Effector CD8-positive, alpha-beta T cell (primary cell): ENCODE results near the gene HDGFL2.

Experiments
- DNase-seq: peaks from one replicate; lab custom pipeline; 2025; lab: John Stamatoyannopoulos, UW

HDGFL2 gene

GRCh38 chr19:4471403-4472173 is 509 bp upstream of the HDGFL2 start:
- peak; percentile 93 for DNase-seq

GRCh38 chr19:4473011-4473762 is 1.1 kb downstream of the HDGFL2 start:
- no peak for DNase-seq

GRCh38 chr19:4473763-4474513 is 1.8 kb downstream of the HDGFL2 start:
- DNase-seq, result no peak

GRCh38 chr19:4474514-4475022 is 2.5 kb downstream of the HDGFL2 start:
- DNase-seq, result no peak

GRCh38 chr19:4477034-4477801 is 5.1 kb downstream of the HDGFL2 start:
- no peak for DNase-seq

- DNase-seq, result no peak
These were observed 10.7 kb downstream of the HDGFL2 start for GRCh38 chr19:4482721-4483364.

GRCh38 chr19:4483385-4483784 is 11.3 kb downstream of the HDGFL2 start:
- DNase-seq, result no peak

GRCh38 chr19:4487572-4487971 is 15.5 kb downstream of the HDGFL2 start:
- DNase-seq, result no peak

- DNase-seq, result no peak
These were observed 16.4 kb downstream of the HDGFL2 start for GRCh38 chr19:4488496-4488895.

GRCh38 chr19:4491446-4491845 is 19.3 kb downstream of the HDGFL2 start:
- no peak for DNase-seq

GRCh38 chr19:4492337-4493103 is 20.4 kb downstream of the HDGFL2 start:
- DNase-seq, result no peak

GRCh38 chr19:4493104-4493928 is 21.2 kb downstream of the HDGFL2 start:
- no peak for DNase-seq

GRCh38 chr19:4493929-4494690 is 22.0 kb downstream of the HDGFL2 start:
- DNase-seq, result no peak

- DNase-seq, result no peak
These were observed 22.6 kb downstream of the HDGFL2 start for GRCh38 chr19:4494691-4495064.

GRCh38 chr19:4495471-4495870 is 23.4 kb downstream of the HDGFL2 start:
- no peak for DNase-seq

GRCh38 chr19:4496304-4496703 is 24.2 kb downstream of the HDGFL2 start:
- DNase-seq, result no peak

- DNase-seq, result no peak
These were observed 25.8 kb downstream of the HDGFL2 start for GRCh38 chr19:4497770-4498389.

- no peak for DNase-seq
These were observed 26.6 kb downstream of the HDGFL2 start for GRCh38 chr19:4498694-4499093.
